ENCODE results near the gene SEC14L6. TPM values are rescaled to one million over a fixed set of nuclear protein-coding genes. Genes with fewer than 3 reads are reported as not detected.

SEC14L6 gene
- total and polyA plus RNA-seq, 9 of the 15 experiments (the other 6 are each of a cell fraction or from before 2014, with no cell fraction given), result 0.29 to 6.1 (median 1.9) TPM

DNA sequence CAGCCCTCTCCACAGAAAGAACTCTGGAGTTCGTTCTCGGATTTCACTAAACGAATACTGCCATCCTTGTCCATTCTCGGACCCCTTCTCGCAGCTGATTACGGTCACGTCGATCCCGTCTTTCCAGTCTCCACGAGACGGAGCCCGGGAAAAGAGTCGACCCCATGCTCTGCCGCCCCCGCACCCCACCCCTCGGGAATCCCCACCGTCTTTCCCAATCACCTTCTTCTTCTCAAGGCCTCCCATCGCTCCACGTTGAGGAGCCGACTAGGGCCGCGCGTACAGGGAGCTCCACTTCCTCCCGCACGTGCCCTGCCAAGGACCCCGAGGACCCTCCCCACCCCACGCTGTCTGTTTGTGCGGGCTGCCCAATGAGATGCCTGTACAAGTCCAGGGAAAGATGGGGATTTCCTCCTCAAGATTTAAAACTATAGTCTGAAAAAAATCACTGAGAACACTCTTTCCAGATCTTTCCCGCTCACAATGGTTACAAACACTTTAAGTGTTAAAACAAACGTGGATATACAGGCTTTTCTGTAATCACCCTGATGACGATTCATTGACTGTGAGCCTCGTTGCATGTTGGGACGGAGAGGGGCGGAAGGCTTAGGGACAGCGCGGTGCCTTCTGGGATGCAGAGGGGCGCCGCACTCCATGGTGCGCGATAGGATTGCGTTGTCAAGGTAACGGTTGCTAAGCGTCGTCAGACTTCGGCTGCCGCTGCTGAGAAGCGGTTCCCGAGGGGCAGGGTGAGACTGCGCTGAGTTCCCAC lies 45.2 kb upstream of the SEC14L6 start, which contains the start of gene PES1 (continued):
- TF ChIP-seq ETV5 (CRISPR knock-in tag; IDR thresholded peaks at IDR 0.05; ENCODE audit: low read depth) (no peak), MTA3 (IDR thresholded peaks at IDR 0.05; ENCODE audit: borderline replicate concordance) (peak; percentile 34; the same call in 1 of the 2 replicates), CBX1 (IDR thresholded peaks at IDR 0.05; ENCODE audit: low read depth) (no peak), ZC3H8 (IDR thresholded peaks at IDR 0.05) (no peak), DEAF1 (CRISPR knock-in tag; IDR thresholded peaks at IDR 0.05) (no peak), SMARCE1 (IDR thresholded peaks at IDR 0.05) (no peak), ZNF324 (CRISPR knock-in tag; IDR thresholded peaks at IDR 0.05) (no peak), ZNF431 (CRISPR knock-in tag; IDR thresholded peaks at IDR 0.05) (no peak), ZNF239 (CRISPR knock-in tag; IDR thresholded peaks at IDR 0.05) (no peak), ESRRB (CRISPR knock-in tag; IDR thresholded peaks at IDR 0.05; ENCODE audit: borderline replicate concordance) (no peak), PTTG1 (tag; IDR thresholded peaks at IDR 0.05; ENCODE audit: low read depth) (no peak), ZNF408 (CRISPR knock-in tag; IDR thresholded peaks at IDR 0.05; ENCODE audit: low read depth) (no peak), CHD2 (IDR thresholded peaks at IDR 0.05; ENCODE audit: low read depth, low read length) (no peak), HNRNPL (IDR thresholded peaks at IDR 0.05; ENCODE audit: low read depth, low read length) (no peak), ZNF274 (IDR thresholded peaks at IDR 0.05; ENCODE audit: borderline replicate concordance, low read depth, low read length) (no peak), PHF21A (IDR thresholded peaks at IDR 0.05; ENCODE audit: borderline replicate concordance, low read depth) (no peak), GTF2F1 (IDR thresholded peaks at IDR 0.05; ENCODE audit: low read depth, low read length) (no peak), E2F4 (CRISPR knock-in tag; IDR thresholded peaks at IDR 0.05; ENCODE audit: low read depth) (no peak), HNRNPH1 (optimal IDR thresholded peaks at IDR 0.05; ENCODE audit: low read depth, low read length) (no peak)
- TF ChIP-seq, protein P1, sequence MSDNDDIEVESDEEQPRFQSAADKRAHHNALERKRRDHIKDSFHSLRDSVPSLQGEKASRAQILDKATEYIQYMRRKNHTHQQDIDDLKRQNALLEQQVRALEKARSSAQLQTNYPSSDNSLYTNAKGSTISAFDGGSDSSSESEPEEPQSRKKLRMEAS (CRISPR knock-in tag; IDR thresholded peaks at IDR 0.05), result peak; percentile 89
- TF ChIP-seq, protein P2, sequence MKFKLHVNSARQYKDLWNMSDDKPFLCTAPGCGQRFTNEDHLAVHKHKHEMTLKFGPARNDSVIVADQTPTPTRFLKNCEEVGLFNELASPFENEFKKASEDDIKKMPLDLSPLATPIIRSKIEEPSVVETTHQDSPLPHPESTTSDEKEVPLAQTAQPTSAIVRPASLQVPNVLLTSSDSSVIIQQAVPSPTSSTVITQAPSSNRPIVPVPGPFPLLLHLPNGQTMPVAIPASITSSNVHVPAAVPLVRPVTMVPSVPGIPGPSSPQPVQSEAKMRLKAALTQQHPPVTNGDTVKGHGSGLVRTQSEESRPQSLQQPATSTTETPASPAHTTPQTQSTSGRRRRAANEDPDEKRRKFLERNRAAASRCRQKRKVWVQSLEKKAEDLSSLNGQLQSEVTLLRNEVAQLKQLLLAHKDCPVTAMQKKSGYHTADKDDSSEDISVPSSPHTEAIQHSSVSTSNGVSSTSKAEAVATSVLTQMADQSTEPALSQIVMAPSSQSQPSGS (CRISPR knock-in tag; IDR thresholded peaks at IDR 0.05), result no peak
- TF ChIP-seq, protein P3, sequence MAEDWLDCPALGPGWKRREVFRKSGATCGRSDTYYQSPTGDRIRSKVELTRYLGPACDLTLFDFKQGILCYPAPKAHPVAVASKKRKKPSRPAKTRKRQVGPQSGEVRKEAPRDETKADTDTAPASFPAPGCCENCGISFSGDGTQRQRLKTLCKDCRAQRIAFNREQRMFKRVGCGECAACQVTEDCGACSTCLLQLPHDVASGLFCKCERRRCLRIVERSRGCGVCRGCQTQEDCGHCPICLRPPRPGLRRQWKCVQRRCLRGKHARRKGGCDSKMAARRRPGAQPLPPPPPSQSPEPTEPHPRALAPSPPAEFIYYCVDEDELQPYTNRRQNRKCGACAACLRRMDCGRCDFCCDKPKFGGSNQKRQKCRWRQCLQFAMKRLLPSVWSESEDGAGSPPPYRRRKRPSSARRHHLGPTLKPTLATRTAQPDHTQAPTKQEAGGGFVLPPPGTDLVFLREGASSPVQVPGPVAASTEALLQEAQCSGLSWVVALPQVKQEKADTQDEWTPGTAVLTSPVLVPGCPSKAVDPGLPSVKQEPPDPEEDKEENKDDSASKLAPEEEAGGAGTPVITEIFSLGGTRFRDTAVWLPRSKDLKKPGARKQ (CRISPR knock-in tag; IDR thresholded peaks at IDR 0.05), result no peak
- TF ChIP-seq, protein P4, sequence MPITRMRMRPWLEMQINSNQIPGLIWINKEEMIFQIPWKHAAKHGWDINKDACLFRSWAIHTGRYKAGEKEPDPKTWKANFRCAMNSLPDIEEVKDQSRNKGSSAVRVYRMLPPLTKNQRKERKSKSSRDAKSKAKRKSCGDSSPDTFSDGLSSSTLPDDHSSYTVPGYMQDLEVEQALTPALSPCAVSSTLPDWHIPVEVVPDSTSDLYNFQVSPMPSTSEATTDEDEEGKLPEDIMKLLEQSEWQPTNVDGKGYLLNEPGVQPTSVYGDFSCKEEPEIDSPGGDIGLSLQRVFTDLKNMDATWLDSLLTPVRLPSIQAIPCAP (CRISPR knock-in tag; IDR thresholded peaks at IDR 0.05; ENCODE audit: borderline replicate concordance), result no peak
